ENCODE measurements around the gene ASPN.

The ASPN gene

DNA sequence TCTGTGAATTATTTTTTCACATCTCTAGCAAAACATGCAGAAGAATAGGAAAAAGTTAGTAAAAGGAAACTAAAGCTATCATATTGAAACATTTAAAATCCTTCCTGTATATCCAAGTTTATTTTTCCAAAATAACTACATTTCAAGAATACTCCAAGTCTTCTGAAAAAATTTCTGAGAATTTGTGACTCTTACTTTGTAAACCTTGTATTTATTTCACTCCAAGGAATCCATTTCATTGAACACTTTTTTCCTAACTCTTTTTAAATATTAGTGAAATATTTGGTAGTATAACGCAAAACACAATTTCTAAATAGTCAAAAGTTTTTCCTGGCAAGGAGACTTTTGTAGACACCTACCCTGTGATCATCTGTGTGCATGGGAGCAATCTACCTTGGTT lies 34.2 kb upstream of the ASPN start:
- no peak for DNase-seq (ENCODE audit: low read depth)
- H3K4me3 ChIP-seq (ENCODE audit: control insufficient read depth, low read depth, low read length) = no peak overlapping the region
- TF ChIP-seq CTCF (IDR thresholded peaks at IDR 0.05; ENCODE audit: control insufficient read depth, insufficient read depth, low read depth, low read length, missing control alignments) = no peak

GRCh38 chr9:92514635-92515034 lies 32.3 kb upstream of the ASPN start:
- H3K4me3 ChIP-seq (ENCODE audit: control insufficient read depth, low read depth, low read length) = no peak overlapping the region
- no peak for DNase-seq (ENCODE audit: low read depth)
- TF ChIP-seq CTCF (IDR thresholded peaks at IDR 0.05; ENCODE audit: control insufficient read depth, insufficient read depth, low read depth, low read length, missing control alignments) = no peak

DNA sequence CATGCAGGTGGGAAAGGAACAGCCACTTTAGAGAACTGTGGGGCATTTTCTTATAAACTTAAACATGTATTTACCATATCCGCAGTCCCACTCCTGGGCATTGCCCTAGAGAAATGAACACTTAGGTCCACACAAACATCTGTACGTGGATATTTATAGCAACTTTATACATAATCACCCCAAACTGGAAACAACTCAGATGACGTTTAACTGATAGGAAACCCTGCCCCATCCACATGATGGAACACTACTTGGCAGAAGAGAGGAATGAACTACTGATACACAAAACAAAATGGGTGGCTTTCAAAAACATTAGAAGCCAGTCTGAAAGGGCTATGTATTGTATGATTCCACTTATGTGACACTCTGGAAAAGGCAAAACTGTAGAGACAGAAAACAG lies 31.0 kb upstream of the ASPN start:
- DNase-seq (ENCODE audit: low read depth) = no peak
- no peak overlapping the region for H3K4me3 ChIP-seq (ENCODE audit: control insufficient read depth, low read depth, low read length)
- TF ChIP-seq CTCF (IDR thresholded peaks at IDR 0.05; ENCODE audit: control insufficient read depth, insufficient read depth, low read depth, low read length, missing control alignments) = no peak

DNA sequence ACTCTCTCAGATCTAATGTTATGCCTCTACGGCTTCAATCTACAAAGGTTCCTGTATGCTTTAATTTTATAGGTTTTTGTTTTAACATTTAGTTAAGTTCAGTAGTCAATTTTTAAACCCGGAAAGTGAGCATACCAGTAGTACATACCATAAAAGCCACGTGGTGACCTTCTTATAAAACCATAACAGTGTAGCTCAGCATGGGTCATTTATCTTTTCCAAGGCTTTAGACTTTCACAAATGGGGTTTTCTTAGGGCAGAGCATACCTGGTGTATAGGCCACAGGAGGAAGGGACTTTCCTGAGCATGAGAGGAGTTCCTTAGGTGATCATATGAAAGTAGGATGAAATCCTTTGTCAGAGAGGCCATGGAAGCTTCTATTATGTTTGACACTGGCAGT lies 30.3 kb upstream of the ASPN start:
- DNase-seq (ENCODE audit: low read depth) = no peak
- H3K4me3 ChIP-seq (ENCODE audit: control insufficient read depth, low read depth, low read length) = no peak overlapping the region
- TF ChIP-seq CTCF (IDR thresholded peaks at IDR 0.05; ENCODE audit: control insufficient read depth, insufficient read depth, low read depth, low read length, missing control alignments) = no peak

- no peak overlapping the region for H3K4me3 ChIP-seq (ENCODE audit: control insufficient read depth, low read depth, low read length)
- DNase-seq (ENCODE audit: low read depth) = no peak
- TF ChIP-seq CTCF (IDR thresholded peaks at IDR 0.05; ENCODE audit: control insufficient read depth, insufficient read depth, low read depth, low read length, missing control alignments) = no peak
Observed at GRCh38 chr9:92510747-92511146, 28.4 kb upstream of the ASPN start.

DNA sequence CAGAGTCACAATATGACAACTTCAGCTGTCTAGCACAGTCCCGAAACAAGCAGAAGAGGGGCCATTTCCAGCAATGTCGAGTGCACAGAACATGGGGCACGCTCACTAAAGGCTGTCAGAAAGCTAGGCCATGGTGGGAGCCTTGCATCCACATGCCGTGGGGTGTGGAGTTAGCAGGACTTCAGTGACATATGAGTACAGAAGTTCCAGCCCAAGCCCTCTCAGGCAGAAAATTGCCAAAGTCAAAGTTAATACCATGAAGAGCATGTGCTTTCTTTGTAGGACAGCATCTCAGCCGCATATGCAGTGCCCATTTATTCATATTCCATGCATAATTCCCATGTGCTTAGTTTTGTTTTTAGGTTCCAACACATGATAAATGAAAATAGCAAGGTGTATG lies 26.7 kb upstream of the ASPN start:
- no peak overlapping the region for H3K4me3 ChIP-seq (ENCODE audit: control insufficient read depth, low read depth, low read length)
- no peak for TF ChIP-seq CTCF (IDR thresholded peaks at IDR 0.05; ENCODE audit: control insufficient read depth, insufficient read depth, low read depth, low read length, missing control alignments)
- DNase-seq (ENCODE audit: low read depth) = no peak
